T-cell (primary cell): ENCODE results near the gene ARHGAP15. TPM values are rescaled to one million over a fixed set of nuclear protein-coding genes. Genes with fewer than 3 reads are reported as not detected.
A peak's percentile ranks its signal among the peaks of the same experiment; 100 is the strongest.

Experiments
- ATAC-seq, 4 experiments: fragments of 200-7000 bp in 3 of 4; fragments of 150-1000 bp in 1 of 4; cut with Tn5 transposase; replicated peaks in 1 of 4; 1 replicate in 3 of 4; 2 replicates in 1 of 4; pipeline ENCODE4 v1.10.0; 2021; ENCODE audit warnings: moderate library complexity in 3 of 4, mild to moderate bottlenecking in 2 of 4, moderate number of reproducible peaks in 1 of 4
- CTCF ChIA-PET, 2 donors: fragments of 300-600 bp; sonication (Branson Sonifier 250); formaldehyde crosslinking; loops; one replicate each; lab custom pipeline; 2022; ENCODE audit warnings: antibody characterized with exemption in 2 of 2; lab: Charles Lee
- POLR2A ChIA-PET, 2 donors: fragments of 300-600 bp; sonication (Branson Sonifier 250); formaldehyde crosslinking; loops; one replicate each; lab custom pipeline; 2022; ENCODE audit warnings: antibody characterized with exemption in 2 of 2; lab: Charles Lee
- DNase-seq, 35 experiments: peaks; one replicate each; pipeline versions ENCODE4 v3.0.0 to v3.0.0-alpha.2; 2013 to 2023
- H3K27ac ChIP-seq: one replicate; pipeline ENCODE4 v1.5.1; 2013; ENCODE audit warnings: low read length
- H3K27me3 ChIP-seq, 2 experiments: replicated peaks in 1 of 2; 1 replicate in 1 of 2; 2 replicates in 1 of 2; pipeline versions ENCODE4 v1.6.1 to v1.7.0; 2013; ENCODE audit warnings: low read length in 1 of 2, mixed read lengths in 1 of 2; ENCODE audit not compliant: control insufficient read depth in 2 of 2, insufficient read depth in 2 of 2; ENCODE audit errors: extremely low read depth in 1 of 2
- H3K36me3 ChIP-seq, 2 donors: 1 replicate in 1 of 2; 2 replicates in 1 of 2; pipeline versions ENCODE4 v1.6.1 to v1.7.0; 2013; ENCODE audit warnings: low read length in 1 of 2; ENCODE audit not compliant: control insufficient read depth in 2 of 2, insufficient read depth in 1 of 2; ENCODE audit errors: extremely low read depth in 1 of 2
- H3K4me1 ChIP-seq, 2 experiments: 1 replicate in 1 of 2; 2 replicates in 1 of 2; pipeline versions ENCODE4 v1.6.1 to v1.7.0; 2013; ENCODE audit warnings: low read length in 2 of 2, mixed read lengths in 1 of 2; ENCODE audit not compliant: insufficient read depth in 2 of 2, control insufficient read depth in 1 of 2; ENCODE audit errors: extremely low read depth in 1 of 2
- H3K4me3 ChIP-seq, 2 donors: 1 replicate in 1 of 2; 2 replicates in 1 of 2; pipeline versions ENCODE4 v1.5.1 to v1.7.0; 2013; ENCODE audit warnings: mild to moderate bottlenecking in 2 of 2, low read length in 1 of 2, moderate library complexity in 1 of 2; ENCODE audit not compliant: control insufficient read depth in 1 of 2; ENCODE audit errors: extremely low read depth in 1 of 2
- H3K9me3 ChIP-seq: 2 replicates; pipeline ENCODE4 v1.7.0; 2013
- H3K27ac Mint-ChIP-seq, 2 donors: one replicate each; pipeline ENCODE4 v1.8.0; 2020 to 2021; ENCODE audit warnings: mild to moderate bottlenecking in 2 of 2, mixed read lengths in 2 of 2
- H3K27me3 Mint-ChIP-seq, 2 donors: one replicate each; pipeline ENCODE4 v1.8.0; 2021 to 2022; ENCODE audit warnings: mixed read lengths in 2 of 2
- H3K36me3 Mint-ChIP-seq: one replicate; pipeline ENCODE4 v1.8.0; 2021; ENCODE audit warnings: mixed read lengths
- H3K4me1 Mint-ChIP-seq, 3 donors: one replicate each; pipeline ENCODE4 v1.8.0; 2020 to 2022; ENCODE audit warnings: mixed read lengths in 3 of 3, mild to moderate bottlenecking in 1 of 3
- H3K4me3 Mint-ChIP-seq, 3 donors: one replicate each; pipeline ENCODE4 v1.8.0; 2020 to 2022; ENCODE audit warnings: mild to moderate bottlenecking in 3 of 3, mixed read lengths in 3 of 3, moderate library complexity in 3 of 3
- H3K9me3 Mint-ChIP-seq, 3 donors: one replicate each; pipeline ENCODE4 v1.8.0; 2020 to 2022; ENCODE audit warnings: mixed read lengths in 3 of 3
- WGBS: methylation state at CpG from one replicate; pipeline ENCODE4 v1.1.5; 2013; ENCODE audit warnings: missing lambda C conversion rate; ENCODE audit not compliant: insufficient coverage; 5-methylcytosine and 5-hydroxymethylcytosine counted together
- total RNA-seq, 35 experiments: library from RNA in 6 of 35; stranded (reverse) in 6 of 35; fragments of 120-200 nt in 1 of 35; gene quantifications; one replicate each; pipeline versions ENCODE4 v1.2.1 to v1.2.4 and lab custom pipeline; 2013 to 2026

ARHGAP15 gene
- total RNA-seq, 5 donors from 2014 or later (not counting 1 experiment from before 2014, with no cell fraction given): 154 to 271 (median 188) TPM

DNA sequence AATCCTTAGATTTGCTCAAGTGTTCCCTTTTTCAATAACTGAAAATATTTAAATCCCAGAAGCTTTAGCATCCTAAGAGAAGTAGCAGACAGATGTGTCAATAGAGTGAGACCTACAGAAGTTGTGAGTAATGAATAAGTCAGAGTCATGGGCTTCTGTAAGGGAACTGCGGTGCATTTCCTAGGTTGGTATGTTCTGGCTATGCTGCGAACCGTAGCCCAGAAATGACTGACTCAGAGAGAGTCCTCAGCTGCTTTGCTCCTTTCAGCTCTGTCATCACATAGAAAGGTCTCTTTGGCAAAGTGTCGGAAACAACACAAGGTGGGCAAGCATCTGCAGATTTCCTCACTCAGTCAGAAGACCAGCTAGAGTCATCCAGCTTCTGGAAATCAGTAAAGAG lies 297.1 kb downstream of the ARHGAP15 start:
- 94% methylated on average over 4 of the region's 4 CpGs for WGBS
- Histone ChIP-seq H3K27ac (no peak overlapping the region), H3K36me3 (peaks cover 0 to 5% of the 10 kb centered on the region in 2 donors), H3K4me1 (peaks cover 2 to 11% of the 10 kb centered on the region in 2 experiments), H3K9me3 (no peaks in the 10 kb centered on the region), H3K4me3 (no peak overlapping the region), H3K27me3 (no peaks in the 10 kb centered on the region)
- peak overlapping the region in 1 of 2 donors; percentile 12 for H3K27ac Mint-ChIP-seq
- peaks cover 34% of the 10 kb centered on the region for H3K36me3 Mint-ChIP-seq
- ATAC-seq: no peak
- peaks cover 83 to 87% (median 83%) of the 10 kb centered on the region in 3 donors for H3K4me1 Mint-ChIP-seq
- no peak overlapping the region for H3K4me3 Mint-ChIP-seq
- CTCF ChIA-PET: interaction anchor here in 1 of 2 donors (1.0 kb wide), 1 partner anchor 10 kb away, joined by 3 read pairs; no protein-coding TSS in a partner anchor
- H3K27me3 Mint-ChIP-seq: no peaks in the 10 kb centered on the region
- POLR2A ChIA-PET: interaction anchor here in 1 of 2 donors (0.6 kb wide), 1 partner anchor 18 kb away, joined by 3 read pairs; no protein-coding TSS in a partner anchor
- DNase-seq: no peak
- H3K9me3 Mint-ChIP-seq: peaks cover 0 to 5% (median 0%) of the 10 kb centered on the region in 3 donors

DNA sequence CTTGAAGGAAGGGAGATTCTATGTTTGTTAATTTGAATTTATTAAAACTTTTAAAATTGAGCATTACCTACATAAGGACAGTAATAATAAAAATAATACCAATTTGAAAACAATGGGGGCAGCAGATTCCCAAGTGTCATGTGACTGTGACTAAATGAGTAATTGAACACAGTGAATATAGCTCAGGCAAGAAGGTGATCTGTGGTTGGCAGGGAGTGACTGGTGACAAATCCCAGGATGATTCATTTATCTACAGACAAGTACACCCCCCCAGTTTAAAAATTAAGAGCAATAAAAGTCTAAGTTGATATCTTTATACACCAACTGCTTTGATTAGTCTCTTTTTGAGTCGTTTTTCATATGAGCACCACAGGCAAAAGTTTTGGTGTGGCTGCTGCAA lies 299.5 kb downstream of the ARHGAP15 start:
- H3K4me3 Mint-ChIP-seq: no peak overlapping the region
- POLR2A ChIA-PET: no interaction called here
- no peak for ATAC-seq

DNA sequence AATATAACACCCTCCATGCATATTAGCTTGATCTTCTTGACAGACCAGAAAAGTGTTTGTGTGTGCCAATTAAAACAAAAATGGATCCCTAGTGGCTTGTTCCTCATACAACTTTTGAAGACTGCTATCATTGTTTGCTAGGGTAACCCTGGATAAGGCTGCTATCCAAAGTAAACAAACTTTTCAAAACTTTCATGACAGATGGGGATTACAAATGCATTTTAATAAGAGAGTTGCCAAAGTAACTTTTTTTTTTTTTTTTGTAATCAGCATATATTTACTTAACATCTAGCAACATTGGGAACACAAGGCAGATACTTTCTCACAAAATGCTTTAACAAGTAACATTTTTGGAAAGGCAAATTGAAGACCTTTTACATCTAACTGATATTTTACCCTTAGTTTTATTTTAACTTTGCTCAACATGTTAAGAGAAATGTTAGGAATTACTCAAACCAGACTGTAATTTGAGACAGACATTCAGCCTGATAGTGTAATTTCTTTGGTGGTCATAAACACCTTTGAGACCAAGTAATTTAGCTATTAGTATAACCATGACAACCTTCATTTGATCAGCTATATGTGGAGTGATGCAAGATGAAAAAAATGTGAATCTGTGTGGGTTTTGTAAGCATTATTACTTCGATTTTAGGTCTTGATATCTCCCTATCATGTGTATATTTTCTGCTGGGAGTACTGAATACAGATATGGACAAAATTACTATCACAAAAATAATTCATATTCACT lies 300.9 kb downstream of the ARHGAP15 start:
- Histone ChIP-seq H3K27ac (no peak overlapping the region), H3K4me3 (no peak overlapping the region), H3K9me3 (no peaks in the 10 kb centered on the region), H3K27me3 (no peaks in the 10 kb centered on the region), H3K4me1 (peaks cover 7 to 13% of the 10 kb centered on the region in 2 experiments), H3K36me3 (peaks cover 0 to 5% of the 10 kb centered on the region in 2 donors)
- peaks cover 13% of the 10 kb centered on the region for H3K36me3 Mint-ChIP-seq
- no peaks in the 10 kb centered on the region for H3K27me3 Mint-ChIP-seq
- peak overlapping the region; percentile 8 to 40 for H3K27ac Mint-ChIP-seq
- no peak overlapping the region for H3K4me3 Mint-ChIP-seq
- POLR2A ChIA-PET: interaction anchor here in 1 of 2 donors (0.6 kb wide), 1 partner anchor 217 kb away, joined by 5 read pairs; no protein-coding TSS in a partner anchor
- peaks cover 79 to 81% (median 81%) of the 10 kb centered on the region in 3 donors for H3K4me1 Mint-ChIP-seq
- DNase-seq (no peak), ATAC-seq (no peak)
- WGBS: no CpG with 5 or more reads among the region's 1 CpG
- no peaks in the 10 kb centered on the region for H3K9me3 Mint-ChIP-seq
- CTCF ChIA-PET: no interaction called here

More for the DNA sequence above, 299.5 kb downstream of the ARHGAP15 start:
- peaks cover 5 to 7% of the 10 kb centered on the region in 2 experiments for H3K4me1 ChIP-seq
- Mint-ChIP-seq H3K27me3 (no peaks in the 10 kb centered on the region), H3K4me1 (peaks cover 81 to 85% (median 81%) of the 10 kb centered on the region in 3 donors), H3K36me3 (peaks cover 15% of the 10 kb centered on the region), H3K27ac (peak overlapping the region; percentile 7 to 9), H3K9me3 (no peaks in the 10 kb centered on the region)
- no peaks in the 10 kb centered on the region for H3K9me3 ChIP-seq
- CTCF ChIA-PET: no interaction called here
- H3K27me3 ChIP-seq: no peaks in the 10 kb centered on the region
- DNase-seq: peak in 1 of 35 experiments; percentile 2
- no CpG with 5 or more reads among the region's 1 CpG for WGBS
- H3K4me3 ChIP-seq: no peak overlapping the region
- peaks cover 0 to 5% of the 10 kb centered on the region in 2 donors for H3K36me3 ChIP-seq
- H3K27ac ChIP-seq: no peak overlapping the region

DNA sequence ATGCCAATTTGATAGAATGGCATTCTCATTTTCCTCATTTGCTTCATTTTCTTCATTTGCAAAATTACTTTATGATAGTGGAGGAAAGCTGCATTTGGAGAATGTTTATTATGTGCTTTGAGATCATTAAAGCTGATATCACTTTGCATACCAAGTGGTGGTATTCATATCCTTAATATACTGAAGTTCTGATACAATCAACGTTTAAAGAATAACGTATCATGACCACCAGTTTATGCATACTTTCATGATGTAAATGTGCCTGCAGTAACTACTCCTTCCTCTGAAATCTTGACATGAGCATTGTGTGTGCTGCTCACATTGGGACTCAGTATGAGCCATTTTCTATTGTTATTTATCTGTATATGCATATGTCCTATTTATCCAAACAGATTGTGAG lies 302.1 kb downstream of the ARHGAP15 start:
- no peak overlapping the region for H3K27ac ChIP-seq
- ChIA-PET POLR2A (no interaction called here), CTCF (no interaction called here)
- Mint-ChIP-seq H3K27me3 (no peaks in the 10 kb centered on the region), H3K4me3 (no peak overlapping the region), H3K4me1 (peaks cover 74 to 77% (median 76%) of the 10 kb centered on the region in 3 donors), H3K27ac (peak overlapping the region in 1 of 2 donors; percentile 5), H3K36me3 (peaks cover 12% of the 10 kb centered on the region), H3K9me3 (no peaks in the 10 kb centered on the region)
- H3K27me3 ChIP-seq: no peaks in the 10 kb centered on the region
- no peak overlapping the region for H3K4me3 ChIP-seq
- DNase-seq: no peak
- H3K4me1 ChIP-seq: peaks cover 6 to 14% of the 10 kb centered on the region in 2 experiments
- no peak for ATAC-seq
- H3K9me3 ChIP-seq: no peaks in the 10 kb centered on the region
- H3K36me3 ChIP-seq: peaks cover 0 to 6% of the 10 kb centered on the region in 2 donors
- WGBS: no CpG with 5 or more reads among the region's 2 CpGs

DNA sequence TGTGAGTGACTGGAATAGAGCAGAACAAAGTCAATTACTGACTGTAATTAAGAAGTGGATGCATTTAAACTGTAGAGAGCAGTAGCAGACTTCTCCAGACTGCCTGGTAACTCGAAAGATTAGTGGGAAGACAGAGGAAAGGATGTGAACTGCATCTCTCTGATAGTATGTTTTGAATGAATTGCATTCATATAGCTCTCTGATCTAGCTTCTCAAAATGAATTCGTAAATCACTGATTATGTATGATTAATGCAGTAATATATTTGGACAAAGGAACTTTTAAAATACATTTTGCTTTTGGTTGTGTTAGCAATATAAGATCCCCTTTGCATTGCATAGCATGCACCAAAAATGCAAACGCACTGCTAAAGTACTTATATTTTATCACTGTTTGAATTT lies 304.0 kb downstream of the ARHGAP15 start:
- Mint-ChIP-seq H3K27ac (no peak overlapping the region), H3K36me3 (peaks cover 11% of the 10 kb centered on the region), H3K4me1 (peaks cover 55 to 58% (median 58%) of the 10 kb centered on the region in 3 donors), H3K27me3 (no peaks in the 10 kb centered on the region), H3K9me3 (no peaks in the 10 kb centered on the region), H3K4me3 (no peak overlapping the region)
- Histone ChIP-seq H3K36me3 (peaks cover 0 to 18% of the 10 kb centered on the region in 2 donors), H3K4me3 (no peak overlapping the region), H3K9me3 (no peaks in the 10 kb centered on the region), H3K4me1 (peaks cover under 1 to 14% of the 10 kb centered on the region in 2 experiments), H3K27me3 (no peaks in the 10 kb centered on the region), H3K27ac (no peak overlapping the region)
- POLR2A ChIA-PET: interaction anchor here in 1 of 2 donors (0.6 kb wide), 1 partner anchor 43 kb away, joined by 4 read pairs; no protein-coding TSS in a partner anchor
- DNase-seq: no peak
- CTCF ChIA-PET: interaction anchor here in 1 of 2 donors (0.5 to 0.6 kb wide), 2 partner anchors 65 to 137 kb away, joined by 3 read pairs; no protein-coding TSS in a partner anchor
- 100% methylated on average over 1 of the region's 3 CpGs for WGBS
- no peak for ATAC-seq

DNA sequence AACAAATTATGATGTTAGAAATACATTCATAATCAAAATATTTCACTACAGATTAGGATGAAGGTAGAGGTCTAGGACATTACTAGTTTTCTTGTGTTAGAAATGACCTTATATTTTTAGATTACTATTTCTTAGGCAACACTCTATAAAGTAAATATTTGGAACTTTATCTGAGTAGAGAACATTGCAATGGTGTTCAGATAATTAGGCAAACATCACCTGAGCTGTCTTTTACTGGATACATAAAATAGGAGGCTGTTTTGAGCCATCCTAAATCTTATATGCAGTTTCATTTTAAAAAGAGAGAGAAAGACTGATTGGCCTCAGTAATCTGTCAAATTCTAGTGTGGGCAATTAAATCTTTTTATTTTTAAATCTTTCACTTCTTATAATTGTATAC lies 304.6 kb downstream of the ARHGAP15 start:
- Mint-ChIP-seq H3K4me1 (peaks cover 51 to 55% (median 52%) of the 10 kb centered on the region in 3 donors), H3K36me3 (peaks cover 14% of the 10 kb centered on the region), H3K4me3 (no peak overlapping the region), H3K27me3 (no peaks in the 10 kb centered on the region), H3K9me3 (no peaks in the 10 kb centered on the region), H3K27ac (no peak overlapping the region)
- no peak overlapping the region for H3K27ac ChIP-seq
- ChIA-PET POLR2A (no interaction called here), CTCF (interaction anchor here in 1 of 2 donors (0.5 to 0.6 kb wide), 2 partner anchors 65 to 137 kb away, joined by 3 read pairs; no protein-coding TSS in a partner anchor)
- DNase-seq: no peak
- H3K4me1 ChIP-seq: peaks cover 0 to 14% of the 10 kb centered on the region in 2 experiments
- no peak for ATAC-seq
- H3K27me3 ChIP-seq: no peaks in the 10 kb centered on the region
- H3K4me3 ChIP-seq: no peak overlapping the region
- H3K9me3 ChIP-seq: no peaks in the 10 kb centered on the region
- H3K36me3 ChIP-seq: peaks cover 0 to 18% of the 10 kb centered on the region in 2 donors
